Stimulated activated effector memory CD8-positive, alpha-beta T cell treated with anti-CD3 and anti-CD28 coated beads, Interleukin-12 subunit alpha, Interleukin-12 subunit beta, amount 100 ng/mL, for 72 hours (primary cell): ENCODE measurements around the gene NOTCH1.
"Not testable (repeated sequence)": the region's sequence is repeated elsewhere in the genome, so short reads cannot be mapped to it uniquely, and the experiment has no call there.

Experiments used
- ATAC-seq: fragments of 150-1000 bp; cut with Tn5 transposase; 2 replicates; pipeline ENCODE4 v1.10.0; 2021
- DNase-seq, 2 donors: peaks; one replicate each; pipeline ENCODE4 v3.0.0; 2021 to 2022; ENCODE audit warnings: low spot score in 2 of 2
- H3K27ac Mint-ChIP-seq: one replicate; pipeline ENCODE4 v1.8.0; 2022; ENCODE audit warnings: mild to moderate bottlenecking, mixed read lengths
- H3K36me3 Mint-ChIP-seq: one replicate; pipeline ENCODE4 v1.8.0; 2022; ENCODE audit warnings: mild to moderate bottlenecking, mixed read lengths
- H3K4me1 Mint-ChIP-seq: one replicate; pipeline ENCODE4 v1.8.0; 2022; ENCODE audit warnings: mixed read lengths
- H3K4me3 Mint-ChIP-seq: one replicate; pipeline ENCODE4 v1.8.0; 2022; ENCODE audit warnings: mild to moderate bottlenecking, mixed read lengths
- H3K9me3 Mint-ChIP-seq: one replicate; pipeline ENCODE4 v1.8.0; 2022; ENCODE audit warnings: mixed read lengths

Gene NOTCH1

GRCh38 chr9:136584401-136584932 lies 38.6 kb upstream of the NOTCH1 start:
- no peak for DNase-seq
- no peak overlapping the region for H3K27ac Mint-ChIP-seq
- H3K9me3 Mint-ChIP-seq = no peaks in the 10 kb centered on the region
- no peak for ATAC-seq
- H3K4me3 Mint-ChIP-seq = no peak overlapping the region
- H3K36me3 Mint-ChIP-seq = no peaks in the 10 kb centered on the region
- peaks cover 16% of the 10 kb centered on the region for H3K4me1 Mint-ChIP-seq

- peaks cover 4% of the 10 kb centered on the region for H3K36me3 Mint-ChIP-seq
- no peak overlapping the region for H3K27ac Mint-ChIP-seq
- no peak for ATAC-seq
- H3K4me1 Mint-ChIP-seq = peaks cover 14% of the 10 kb centered on the region
- DNase-seq = no peak
- H3K4me3 Mint-ChIP-seq = no peak overlapping the region
- H3K9me3 Mint-ChIP-seq = no peaks in the 10 kb centered on the region
Measured at GRCh38 chr9:136582977-136583735, 37.3 kb upstream of the NOTCH1 start.

- ATAC-seq (no peak), DNase-seq (no peak)
- Mint-ChIP-seq H3K4me3 (no peak overlapping the region), H3K4me1 (peaks cover 13% of the 10 kb centered on the region), H3K27ac (no peak overlapping the region), H3K9me3 (no peaks in the 10 kb centered on the region), H3K36me3 (peaks cover 5% of the 10 kb centered on the region)
Measured at GRCh38 chr9:136581614-136582447, 36.0 kb upstream of the NOTCH1 start.

GRCh38 chr9:136579650-136580219 lies 33.9 kb upstream of the NOTCH1 start:
- ATAC-seq, H3K4me3 Mint-ChIP-seq, H3K36me3 Mint-ChIP-seq, H3K9me3 Mint-ChIP-seq, H3K27ac Mint-ChIP-seq, DNase-seq: not testable (repeated sequence)
- peaks cover 20% of the 10 kb centered on the region for H3K4me1 Mint-ChIP-seq

- no peaks in the 10 kb centered on the region for H3K9me3 Mint-ChIP-seq
- no peak overlapping the region for H3K4me3 Mint-ChIP-seq
- ATAC-seq (peak; percentile 58), DNase-seq (no peak)
- peak overlapping the region; percentile 58 for H3K27ac Mint-ChIP-seq
- H3K4me1 Mint-ChIP-seq = peaks cover 20% of the 10 kb centered on the region
- H3K36me3 Mint-ChIP-seq = peaks cover 10% of the 10 kb centered on the region
Measured at GRCh38 chr9:136578915-136579649, 33.2 kb upstream of the NOTCH1 start.

GRCh38 chr9:136578626-136578914 lies 32.7 kb upstream of the NOTCH1 start:
- no peak for DNase-seq
- H3K9me3 Mint-ChIP-seq = no peaks in the 10 kb centered on the region
- ATAC-seq = peak; percentile 15
- H3K27ac Mint-ChIP-seq = peak overlapping the region; percentile 58
- peaks cover 10% of the 10 kb centered on the region for H3K36me3 Mint-ChIP-seq
- peaks cover 20% of the 10 kb centered on the region for H3K4me1 Mint-ChIP-seq
- no peak overlapping the region for H3K4me3 Mint-ChIP-seq

- DNase-seq = no peak
- Mint-ChIP-seq H3K9me3 (no peaks in the 10 kb centered on the region), H3K4me1 (peaks cover 21% of the 10 kb centered on the region), H3K27ac (peak overlapping the region; percentile 58), H3K36me3 (peaks cover 10% of the 10 kb centered on the region), H3K4me3 (no peak overlapping the region)
- ATAC-seq = peak; percentile 2
Measured at GRCh38 chr9:136577941-136578625, 32.2 kb upstream of the NOTCH1 start.

- Mint-ChIP-seq H3K4me1 (peaks cover 28% of the 10 kb centered on the region), H3K4me3 (no peak overlapping the region), H3K36me3 (peaks cover 10% of the 10 kb centered on the region), H3K9me3 (no peaks in the 10 kb centered on the region), H3K27ac (peak overlapping the region; percentile 37)
- ATAC-seq = peak; percentile 80
- peak in 1 of 2 donors; percentile 64 for DNase-seq
Measured at GRCh38 chr9:136576269-136576626, 30.4 kb upstream of the NOTCH1 start.

GRCh38 chr9:136575626-136576268 lies 29.9 kb upstream of the NOTCH1 start:
- H3K9me3 Mint-ChIP-seq = no peaks in the 10 kb centered on the region
- peaks cover 28% of the 10 kb centered on the region for H3K4me1 Mint-ChIP-seq
- DNase-seq = no peak
- no peak for ATAC-seq
- H3K36me3 Mint-ChIP-seq = peaks cover 10% of the 10 kb centered on the region
- no peak overlapping the region for H3K4me3 Mint-ChIP-seq
- no peak overlapping the region for H3K27ac Mint-ChIP-seq

GRCh38 chr9:136574606-136575005 lies 28.8 kb upstream of the NOTCH1 start:
- Mint-ChIP-seq H3K27ac (peak overlapping the region; percentile 23), H3K4me1 (peaks cover 28% of the 10 kb centered on the region)
- not testable (repeated sequence) for DNase-seq, H3K4me3 Mint-ChIP-seq, ATAC-seq, H3K9me3 Mint-ChIP-seq, H3K36me3 Mint-ChIP-seq

- peak overlapping the region; percentile 71 for H3K27ac Mint-ChIP-seq
Measured at GRCh38 chr9:136572828-136573625, 27.2 kb upstream of the NOTCH1 start.

GRCh38 chr9:136572003-136572827 lies 26.4 kb upstream of the NOTCH1 start:
- H3K36me3 Mint-ChIP-seq = peaks cover 5% of the 10 kb centered on the region
- H3K9me3 Mint-ChIP-seq = no peaks in the 10 kb centered on the region
- no peak for DNase-seq
- peak overlapping the region; percentile 24 for H3K4me3 Mint-ChIP-seq
- peak; percentile 70 for ATAC-seq
- H3K4me1 Mint-ChIP-seq = peaks cover 23% of the 10 kb centered on the region
- peak overlapping the region; percentile 71 for H3K27ac Mint-ChIP-seq

More at GRCh38 chr9:136572828-136573625, 27.2 kb upstream of the NOTCH1 start:
- DNase-seq = no peak
- H3K36me3 Mint-ChIP-seq = peaks cover 5% of the 10 kb centered on the region
- H3K4me1 Mint-ChIP-seq = peaks cover 23% of the 10 kb centered on the region
- peak overlapping the region; percentile 24 for H3K4me3 Mint-ChIP-seq
- H3K9me3 Mint-ChIP-seq = no peaks in the 10 kb centered on the region
- no peak for ATAC-seq

GRCh38 chr9:136571531-136571930 lies 25.7 kb upstream of the NOTCH1 start:
- Mint-ChIP-seq H3K4me3 (no peak overlapping the region), H3K9me3 (no peaks in the 10 kb centered on the region), H3K27ac (peak overlapping the region; percentile 27), H3K4me1 (peaks cover 22% of the 10 kb centered on the region), H3K36me3 (peaks cover 5% of the 10 kb centered on the region)
- no peak for DNase-seq
- ATAC-seq = no peak
